Esophagus squamous epithelium (tissue), 5 donors: ENCODE data around the gene JARID2. TPM values are rescaled to one million over a fixed set of nuclear protein-coding genes. Genes with fewer than 3 reads are reported as not detected.
A peak's percentile ranks its signal among the peaks of the same experiment; 100 is the strongest.

Experiments used
- DNase-seq: peaks from one replicate; lab custom pipeline; 2025; lab: John Stamatoyannopoulos, UW
- H3K27ac ChIP-seq, 4 donors: fragments of 200-600 bp; sonication (generic); one replicate each; pipeline ENCODE4 v1.5.1; 2016 to 2019; ENCODE audit warnings: mild to moderate bottlenecking in 1 of 4
- H3K27me3 ChIP-seq, 4 donors: fragments of 200-600 bp; sonication (generic); 1 replicate in 3 of 4; 2 replicates in 1 of 4; pipeline versions ENCODE4 v1.5.1 to v1.6.0; 2017 to 2021; ENCODE audit warnings: antibody characterized with exemption in 1 of 4
- H3K36me3 ChIP-seq, 3 donors: fragments of 200-600 bp; sonication (generic); one replicate each; pipeline ENCODE4 v1.5.1; 2016 to 2019
- H3K4me1 ChIP-seq, 3 donors: fragments of 200-600 bp; sonication (generic); one replicate each; pipeline ENCODE4 v1.5.1; 2017 to 2019
- H3K4me3 ChIP-seq, 4 donors: fragments of 200-600 bp; sonication (generic); 1 replicate in 3 of 4; 2 replicates in 1 of 4; pipeline ENCODE4 v1.5.1; 2016 to 2019; ENCODE audit warnings: mild to moderate bottlenecking in 2 of 4, moderate library complexity in 1 of 4
- H3K9me3 ChIP-seq, 3 donors: fragments of 200-600 bp; sonication (generic); one replicate each; pipeline ENCODE4 v1.5.1; 2016 to 2019
- POLR2A ChIP-seq, 4 donors: fragments of 450-650 bp; IDR thresholded peaks; one replicate each; pipeline ENCODE4 v1.6.1; 2017; ENCODE audit warnings: antibody characterized with exemption in 4 of 4, mild to moderate bottlenecking in 4 of 4, moderate library complexity in 3 of 4
- WGBS, 2 donors: methylation state at CpG; one replicate each; pipeline ENCODE4 v1.1.5; 2018; 5-methylcytosine and 5-hydroxymethylcytosine counted together
- intact Hi-C: fragments of 100-400 bp; cut with DNase I; formaldehyde crosslinking; loops from one replicate; pipeline ENCODE4 v1.15.0; 2022
- total RNA-seq, 4 donors: library from RNA; depleted of rRNA; stranded (reverse); fragments of >200 nt; gene quantifications; one replicate each; pipeline ENCODE4 v1.1.0, GENCODE V29; 2016
- TF ChIP-seq, protein P1 (sequence below), 6 experiments: fragments of 450-650 bp in 4 of 6; fragments of 200-600 bp in 2 of 6; sonication (generic) in 2 of 6; IDR thresholded peaks; one replicate each; pipeline ENCODE4 v1.5.1; 2016 to 2019; ENCODE audit warnings: antibody characterized with exemption in 6 of 6, mild to moderate bottlenecking in 4 of 6, moderate library complexity in 4 of 6
- donor health status: DM: yes; HTN: yes; CAD: no.

Gene JARID2
- total RNA-seq, 4 donors from 2014 or later = 13.3 to 19.6 (median 16.3) TPM

DNA sequence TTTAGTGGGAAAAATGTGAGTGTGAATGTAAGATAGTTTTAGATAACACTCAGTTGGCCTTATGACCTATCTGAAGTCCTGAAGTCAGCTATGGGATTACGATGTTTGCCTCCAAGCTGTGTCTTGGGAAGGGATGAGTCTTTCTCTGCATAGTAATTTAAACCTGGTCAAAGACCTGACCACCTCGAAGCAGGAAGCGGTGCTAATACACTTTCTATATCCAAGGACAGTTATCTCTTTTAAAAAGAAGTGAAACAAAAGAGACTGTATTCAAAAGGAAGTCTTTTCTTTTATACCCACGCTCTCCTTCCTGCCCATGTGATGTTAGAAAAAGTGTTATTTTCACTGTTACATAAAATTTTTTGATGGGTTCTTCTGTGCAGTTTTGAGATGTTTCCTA is 94.9 kb downstream of the JARID2 start:
- no peak overlapping the region for H3K4me3 ChIP-seq
- peaks cover 6 to 56% (median 12%) of the 10 kb centered on the region in 3 donors for H3K4me1 ChIP-seq
- TF ChIP-seq, protein P1, sequence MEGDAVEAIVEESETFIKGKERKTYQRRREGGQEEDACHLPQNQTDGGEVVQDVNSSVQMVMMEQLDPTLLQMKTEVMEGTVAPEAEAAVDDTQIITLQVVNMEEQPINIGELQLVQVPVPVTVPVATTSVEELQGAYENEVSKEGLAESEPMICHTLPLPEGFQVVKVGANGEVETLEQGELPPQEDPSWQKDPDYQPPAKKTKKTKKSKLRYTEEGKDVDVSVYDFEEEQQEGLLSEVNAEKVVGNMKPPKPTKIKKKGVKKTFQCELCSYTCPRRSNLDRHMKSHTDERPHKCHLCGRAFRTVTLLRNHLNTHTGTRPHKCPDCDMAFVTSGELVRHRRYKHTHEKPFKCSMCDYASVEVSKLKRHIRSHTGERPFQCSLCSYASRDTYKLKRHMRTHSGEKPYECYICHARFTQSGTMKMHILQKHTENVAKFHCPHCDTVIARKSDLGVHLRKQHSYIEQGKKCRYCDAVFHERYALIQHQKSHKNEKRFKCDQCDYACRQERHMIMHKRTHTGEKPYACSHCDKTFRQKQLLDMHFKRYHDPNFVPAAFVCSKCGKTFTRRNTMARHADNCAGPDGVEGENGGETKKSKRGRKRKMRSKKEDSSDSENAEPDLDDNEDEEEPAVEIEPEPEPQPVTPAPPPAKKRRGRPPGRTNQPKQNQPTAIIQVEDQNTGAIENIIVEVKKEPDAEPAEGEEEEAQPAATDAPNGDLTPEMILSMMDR (IDR thresholded peaks at IDR 0.05) = no peak
- no peak for TF ChIP-seq POLR2A (IDR thresholded peaks at IDR 0.05)
- H3K36me3 ChIP-seq = no peaks in the 10 kb centered on the region
- no peak for DNase-seq
- H3K27ac ChIP-seq = peak overlapping the region in 1 of 4 donors; percentile 7
- no peaks in the 10 kb centered on the region for H3K27me3 ChIP-seq
- H3K9me3 ChIP-seq = no peaks in the 10 kb centered on the region
- WGBS, 2 donors = 48 to 53% methylated on average over 4 of the region's 4 CpGs
- intact Hi-C loops = no loop called here

DNA sequence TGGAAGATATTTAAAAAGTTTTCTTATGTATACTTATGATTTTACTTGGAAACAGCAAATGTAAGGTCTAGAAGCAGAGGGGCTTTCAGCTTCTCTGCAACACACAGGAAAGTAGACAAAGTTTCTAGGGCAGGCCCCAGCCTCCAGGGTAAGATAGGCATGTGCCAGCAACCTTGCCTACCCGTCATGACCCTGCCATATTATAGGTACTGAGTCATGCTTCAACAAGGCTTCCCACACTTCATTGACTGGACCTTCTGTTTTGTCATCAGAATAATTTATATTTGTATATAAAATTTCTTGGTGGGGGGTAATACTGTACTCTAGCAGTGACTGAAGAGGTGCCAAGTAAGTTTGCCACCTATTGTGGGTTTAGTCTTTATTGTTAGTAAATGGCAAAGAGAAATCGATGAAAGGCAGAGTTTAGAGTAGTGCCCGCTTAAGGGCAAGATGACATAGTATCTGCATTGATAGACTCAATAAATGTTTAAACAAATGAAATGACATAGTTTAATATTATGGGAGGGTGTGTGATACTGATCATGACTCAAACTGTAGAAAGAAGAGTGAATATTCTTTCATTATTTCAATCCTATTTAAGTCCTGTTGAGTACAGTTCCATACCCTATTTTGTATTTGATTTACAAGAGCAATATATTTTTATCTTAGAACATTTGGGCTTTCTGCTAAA is 95.6 kb downstream of the JARID2 start:
- no peak overlapping the region for H3K4me3 ChIP-seq
- H3K27ac ChIP-seq = no peak overlapping the region
- peaks cover 6 to 56% (median 12%) of the 10 kb centered on the region in 3 donors for H3K4me1 ChIP-seq
- 61 to 71% methylated on average over 3 of the region's 3 CpGs for WGBS, 2 donors
- H3K27me3 ChIP-seq = no peaks in the 10 kb centered on the region
- intact Hi-C loops = no loop called here
- H3K9me3 ChIP-seq = no peaks in the 10 kb centered on the region
- no peak for DNase-seq
- no peaks in the 10 kb centered on the region for H3K36me3 ChIP-seq
- TF ChIP-seq POLR2A (IDR thresholded peaks at IDR 0.05) = no peak
- TF ChIP-seq, protein P1 (IDR thresholded peaks at IDR 0.05) = no peak

DNA sequence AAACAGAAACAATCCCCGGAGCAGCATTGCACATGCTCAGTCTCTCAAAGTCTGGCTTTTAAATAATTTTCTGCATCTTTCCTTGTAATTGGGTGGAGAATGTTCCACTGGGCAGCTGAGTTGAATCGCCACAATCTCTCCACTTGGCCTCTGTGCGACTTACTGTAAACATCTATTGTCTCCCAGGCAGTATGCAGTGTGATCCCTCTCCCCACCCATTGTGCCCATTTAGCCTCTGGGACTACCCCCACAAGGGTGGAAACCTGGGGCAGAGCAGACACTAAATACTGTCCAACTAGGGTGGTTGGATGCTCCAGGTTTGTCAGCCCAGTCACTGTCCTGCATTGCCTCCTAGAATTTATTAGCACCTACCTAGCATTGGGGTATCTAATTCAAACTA is 96.2 kb downstream of the JARID2 start:
- intact Hi-C loops = no loop called here
- Histone ChIP-seq H3K27ac (no peak overlapping the region), H3K27me3 (no peaks in the 10 kb centered on the region), H3K9me3 (no peaks in the 10 kb centered on the region), H3K36me3 (no peaks in the 10 kb centered on the region), H3K4me3 (no peak overlapping the region), H3K4me1 (peaks cover 6 to 56% (median 12%) of the 10 kb centered on the region in 3 donors)
- 90 to 91% methylated on average over 3 of the region's 3 CpGs for WGBS, 2 donors
- TF ChIP-seq POLR2A (IDR thresholded peaks at IDR 0.05) = no peak
- no peak for DNase-seq

DNA sequence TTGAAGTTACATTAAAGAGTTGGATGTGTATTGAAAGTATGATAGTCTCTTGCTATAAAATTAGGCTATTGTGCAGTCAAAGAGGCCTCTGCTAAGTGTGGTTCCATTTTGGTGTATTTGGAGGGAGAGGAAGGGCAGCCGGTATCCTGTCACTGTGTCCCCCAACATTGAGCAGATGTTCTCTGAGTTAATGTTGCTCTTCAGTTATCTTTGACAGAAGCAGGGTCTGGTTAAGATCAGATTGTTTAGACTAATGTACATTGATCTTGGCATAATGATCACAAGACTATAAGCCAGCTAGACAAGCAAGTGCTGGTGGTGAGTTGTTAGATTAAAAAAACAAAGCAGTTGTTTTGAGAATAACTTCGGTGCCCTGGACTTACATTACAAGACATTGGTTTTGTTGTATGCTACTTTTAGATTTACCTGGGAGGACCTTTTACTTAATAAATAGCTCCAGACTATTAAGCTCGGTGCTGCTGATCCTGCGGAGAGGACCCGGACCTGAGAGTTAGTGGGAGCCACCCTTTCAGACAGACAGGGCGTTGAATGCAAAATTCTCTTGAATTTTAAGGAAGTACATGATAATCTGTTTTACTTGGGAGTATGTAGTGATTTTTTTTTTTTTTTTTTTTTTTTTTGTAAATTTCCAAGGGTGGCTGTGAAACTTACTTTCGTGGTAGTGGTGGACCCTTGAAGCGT is 97.8 kb downstream of the JARID2 start:
- no peak for TF ChIP-seq POLR2A (IDR thresholded peaks at IDR 0.05)
- TF ChIP-seq, protein P1 (IDR thresholded peaks at IDR 0.05) = no peak
- no peaks in the 10 kb centered on the region for H3K36me3 ChIP-seq
- H3K27ac ChIP-seq = no peak overlapping the region
- WGBS, 2 donors = 80 to 83% methylated on average over 8 of the region's 8 CpGs
- no peak for DNase-seq
- intact Hi-C loops = no loop called here
- peaks cover 6 to 41% (median 12%) of the 10 kb centered on the region in 3 donors for H3K4me1 ChIP-seq
- no peaks in the 10 kb centered on the region for H3K9me3 ChIP-seq
- H3K27me3 ChIP-seq = no peaks in the 10 kb centered on the region
- H3K4me3 ChIP-seq = no peak overlapping the region

DNA sequence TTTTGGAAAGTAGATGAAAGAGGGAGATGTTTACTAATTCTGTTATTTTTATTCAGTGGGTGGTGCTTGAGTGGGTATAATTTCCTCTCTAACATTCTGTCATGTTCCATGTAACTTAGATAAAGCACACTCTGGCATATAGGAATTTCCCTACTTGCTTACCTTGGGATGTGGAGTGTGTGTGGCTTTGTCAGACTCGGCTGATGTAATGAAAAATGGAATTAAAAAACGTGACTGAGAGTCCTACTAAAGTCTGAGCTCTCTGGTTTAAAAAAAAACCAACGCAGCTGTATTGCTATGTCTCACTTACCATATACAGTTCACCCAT is 98.3 kb downstream of the JARID2 start:
- H3K9me3 ChIP-seq = no peaks in the 10 kb centered on the region
- no peak overlapping the region for H3K4me3 ChIP-seq
- intact Hi-C loops = no loop called here
- H3K36me3 ChIP-seq = no peaks in the 10 kb centered on the region
- WGBS, 2 donors = 39 to 46% methylated on average over 3 of the region's 3 CpGs
- no peak for DNase-seq
- TF ChIP-seq, protein P1 (IDR thresholded peaks at IDR 0.05) = no peak
- TF ChIP-seq POLR2A (IDR thresholded peaks at IDR 0.05) = no peak
- H3K4me1 ChIP-seq = peaks cover 6 to 35% (median 12%) of the 10 kb centered on the region in 3 donors
- no peaks in the 10 kb centered on the region for H3K27me3 ChIP-seq
- H3K27ac ChIP-seq = no peak overlapping the region
